Adrenal gland (tissue), 5 donors: ENCODE data around the gene DIPK1C.

ENCODE experiments used
- POLR2A ChIP-seq, 2 donors: fragments of 450-650 bp; IDR thresholded peaks; one replicate each; pipeline ENCODE4 v1.6.1; 2017; ENCODE audit warnings: antibody characterized with exemption in 2 of 2, mild to moderate bottlenecking in 2 of 2, moderate library complexity in 1 of 2
- TF ChIP-seq, protein P1 (sequence below), 6 experiments: fragments of 450-650 bp in 4 of 6; fragments of 200-600 bp in 2 of 6; sonication (generic) in 1 of 6; IDR thresholded peaks; 1 replicate in 5 of 6; 2 replicates in 1 of 6; pipeline versions ENCODE4 v1.5.1 to v1.8.0; 2016 to 2021; ENCODE audit warnings: antibody characterized with exemption in 6 of 6, mild to moderate bottlenecking in 2 of 6, moderate library complexity in 1 of 6
- donor health status: DM: no; HTN: no; CAD: no.

DNA sequence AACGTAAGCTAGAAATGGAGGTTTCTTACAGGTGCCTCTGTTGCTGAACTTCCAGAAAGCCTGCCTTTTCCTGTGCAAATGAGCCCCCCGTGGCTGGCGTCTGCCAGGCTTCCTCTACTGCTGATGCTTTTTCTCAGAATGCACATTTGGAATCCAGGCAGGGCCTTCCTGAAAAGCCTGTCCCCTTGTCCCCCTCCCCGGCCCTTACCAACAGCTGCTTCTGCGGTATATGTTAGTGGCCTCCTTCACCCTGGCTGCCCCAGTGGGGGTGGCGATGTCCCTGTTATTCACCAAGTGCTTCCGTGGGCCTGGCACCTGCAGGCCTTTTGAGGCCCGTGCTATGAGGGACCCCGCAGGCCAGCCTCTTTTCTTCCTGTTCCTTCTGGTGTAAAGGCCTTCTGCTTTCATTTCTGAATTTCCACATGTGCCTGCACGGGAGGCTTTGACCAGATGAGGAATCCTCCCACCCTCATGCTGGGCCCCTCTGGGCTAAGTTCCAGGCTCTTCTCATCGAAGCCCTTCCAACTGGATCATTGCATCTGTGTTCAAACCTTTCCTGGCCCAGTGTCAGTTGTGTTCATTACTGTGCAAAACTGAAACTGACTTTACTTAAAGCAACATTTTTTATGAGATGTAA lies 49.5 kb upstream of the DIPK1C start:
- no peak for TF ChIP-seq POLR2A (IDR thresholded peaks at IDR 0.05)
- TF ChIP-seq, protein P1, sequence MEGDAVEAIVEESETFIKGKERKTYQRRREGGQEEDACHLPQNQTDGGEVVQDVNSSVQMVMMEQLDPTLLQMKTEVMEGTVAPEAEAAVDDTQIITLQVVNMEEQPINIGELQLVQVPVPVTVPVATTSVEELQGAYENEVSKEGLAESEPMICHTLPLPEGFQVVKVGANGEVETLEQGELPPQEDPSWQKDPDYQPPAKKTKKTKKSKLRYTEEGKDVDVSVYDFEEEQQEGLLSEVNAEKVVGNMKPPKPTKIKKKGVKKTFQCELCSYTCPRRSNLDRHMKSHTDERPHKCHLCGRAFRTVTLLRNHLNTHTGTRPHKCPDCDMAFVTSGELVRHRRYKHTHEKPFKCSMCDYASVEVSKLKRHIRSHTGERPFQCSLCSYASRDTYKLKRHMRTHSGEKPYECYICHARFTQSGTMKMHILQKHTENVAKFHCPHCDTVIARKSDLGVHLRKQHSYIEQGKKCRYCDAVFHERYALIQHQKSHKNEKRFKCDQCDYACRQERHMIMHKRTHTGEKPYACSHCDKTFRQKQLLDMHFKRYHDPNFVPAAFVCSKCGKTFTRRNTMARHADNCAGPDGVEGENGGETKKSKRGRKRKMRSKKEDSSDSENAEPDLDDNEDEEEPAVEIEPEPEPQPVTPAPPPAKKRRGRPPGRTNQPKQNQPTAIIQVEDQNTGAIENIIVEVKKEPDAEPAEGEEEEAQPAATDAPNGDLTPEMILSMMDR (IDR thresholded peaks at IDR 0.05), result no peak
